Ishikawa (cell line): ENCODE measurements around the gene MACROD2.

ENCODE experiments used
- CEBPB ChIP-seq: IDR thresholded peaks from 2 replicates; pipeline ENCODE4 v1.6.1; 2012
- CREB1 ChIP-seq: IDR thresholded peaks from 2 replicates; pipeline ENCODE4 v1.6.1; 2012; ENCODE audit warnings: low read depth
- EGR1 ChIP-seq: IDR thresholded peaks from 2 replicates; pipeline ENCODE4 v1.6.1; 2012
- EP300 ChIP-seq: IDR thresholded peaks from 2 replicates; pipeline ENCODE4 v1.6.1; 2012; ENCODE audit warnings: borderline replicate concordance
- MAX ChIP-seq: IDR thresholded peaks from 2 replicates; pipeline ENCODE4 v1.6.1; 2012
- NFIC ChIP-seq: IDR thresholded peaks from 2 replicates; pipeline ENCODE4 v1.6.1; 2012
- TCF12 ChIP-seq: IDR thresholded peaks from 2 replicates; pipeline ENCODE4 v1.6.1; 2012; ENCODE audit warnings: low read depth
- TF ChIP-seq, protein P1 (sequence below): IDR thresholded peaks from 2 replicates; pipeline ENCODE4 v1.6.1; 2012; ENCODE audit warnings: low read depth, mild to moderate bottlenecking

DNA sequence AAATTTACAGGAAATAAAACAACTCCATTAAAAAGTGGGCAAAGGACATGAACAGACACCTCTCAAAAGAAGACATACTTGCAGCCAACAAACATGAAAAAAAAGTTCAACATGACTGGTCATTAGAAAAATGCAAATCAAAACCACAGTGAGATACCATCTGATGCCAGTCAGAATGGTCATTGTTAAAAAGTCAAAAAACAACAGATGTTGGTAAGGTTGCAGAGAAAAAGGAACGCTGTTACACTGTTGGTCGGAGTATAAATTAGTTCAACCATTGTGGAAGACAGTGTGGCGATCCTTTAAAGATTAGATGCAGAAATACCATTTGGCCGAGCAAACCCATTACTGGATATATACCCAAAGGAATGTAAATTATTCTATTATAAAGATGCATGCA lies 1200.1 kb downstream of the MACROD2 start:
- TF ChIP-seq EGR1 = no peak
- TF ChIP-seq, protein P1, sequence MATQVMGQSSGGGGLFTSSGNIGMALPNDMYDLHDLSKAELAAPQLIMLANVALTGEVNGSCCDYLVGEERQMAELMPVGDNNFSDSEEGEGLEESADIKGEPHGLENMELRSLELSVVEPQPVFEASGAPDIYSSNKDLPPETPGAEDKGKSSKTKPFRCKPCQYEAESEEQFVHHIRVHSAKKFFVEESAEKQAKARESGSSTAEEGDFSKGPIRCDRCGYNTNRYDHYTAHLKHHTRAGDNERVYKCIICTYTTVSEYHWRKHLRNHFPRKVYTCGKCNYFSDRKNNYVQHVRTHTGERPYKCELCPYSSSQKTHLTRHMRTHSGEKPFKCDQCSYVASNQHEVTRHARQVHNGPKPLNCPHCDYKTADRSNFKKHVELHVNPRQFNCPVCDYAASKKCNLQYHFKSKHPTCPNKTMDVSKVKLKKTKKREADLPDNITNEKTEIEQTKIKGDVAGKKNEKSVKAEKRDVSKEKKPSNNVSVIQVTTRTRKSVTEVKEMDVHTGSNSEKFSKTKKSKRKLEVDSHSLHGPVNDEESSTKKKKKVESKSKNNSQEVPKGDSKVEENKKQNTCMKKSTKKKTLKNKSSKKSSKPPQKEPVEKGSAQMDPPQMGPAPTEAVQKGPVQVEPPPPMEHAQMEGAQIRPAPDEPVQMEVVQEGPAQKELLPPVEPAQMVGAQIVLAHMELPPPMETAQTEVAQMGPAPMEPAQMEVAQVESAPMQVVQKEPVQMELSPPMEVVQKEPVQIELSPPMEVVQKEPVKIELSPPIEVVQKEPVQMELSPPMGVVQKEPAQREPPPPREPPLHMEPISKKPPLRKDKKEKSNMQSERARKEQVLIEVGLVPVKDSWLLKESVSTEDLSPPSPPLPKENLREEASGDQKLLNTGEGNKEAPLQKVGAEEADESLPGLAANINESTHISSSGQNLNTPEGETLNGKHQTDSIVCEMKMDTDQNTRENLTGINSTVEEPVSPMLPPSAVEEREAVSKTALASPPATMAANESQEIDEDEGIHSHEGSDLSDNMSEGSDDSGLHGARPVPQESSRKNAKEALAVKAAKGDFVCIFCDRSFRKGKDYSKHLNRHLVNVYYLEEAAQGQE = no peak
- TF ChIP-seq TCF12 = no peak
- no peak for TF ChIP-seq MAX
- no peak for TF ChIP-seq NFIC
- no peak for TF ChIP-seq CREB1
- TF ChIP-seq EP300 = no peak
- TF ChIP-seq CEBPB = no peak
